H1 (cell line): ENCODE data around the gene INTS1. TPM values are rescaled to one million over a fixed set of nuclear protein-coding genes. Genes with fewer than 3 reads are reported as not detected.

Source experiments
- CTCF ChIA-PET: fragments of 300-600 bp; sonication (Branson Sonifier 250); formaldehyde crosslinking; loops from one replicate; lab custom pipeline; 2021; ENCODE audit not compliant: partially characterized antibody; lab: Charles Lee
- POLR2A ChIA-PET: fragments of 300-600 bp; sonication (Branson Sonifier 250); formaldehyde crosslinking; loops from one replicate; lab custom pipeline; 2021; ENCODE audit warnings: inconsistent platforms; ENCODE audit not compliant: partially characterized antibody; lab: Charles Lee
- DNase-seq, 2 experiments: peaks; one replicate each; pipeline versions ENCODE4 v3.0.0 to v3.0.0-alpha.2; 2010 to 2022; ENCODE audit warnings: low spot score in 2 of 2, low read depth in 1 of 2, mixed read lengths in 1 of 2
- FAIRE-seq: peaks from 2 replicates; lab custom pipeline; 2011; peaks lifted over from hg19 to GRCh38; lab: Jason Lieb, UNC
- H2AFZ ChIP-seq: 2 replicates; pipeline ENCODE4 v1.8.1; 2012; ENCODE audit warnings: low read length, inconsistent platforms
- H2AK5ac ChIP-seq: 2 replicates; pipeline ENCODE4 v1.6.1; 2013; ENCODE audit warnings: low read depth, low read length
- H2BK120ac ChIP-seq: replicated peaks from 2 replicates; pipeline ENCODE3; 2013; ENCODE audit warnings: low read depth, low read length, inconsistent platforms
- H2BK12ac ChIP-seq: 2 replicates; pipeline ENCODE4 v1.6.1; 2013; ENCODE audit warnings: low read depth, low read length
- H2BK15ac ChIP-seq: 2 replicates; pipeline ENCODE4 v1.6.1; 2013; ENCODE audit warnings: low read length
- H2BK20ac ChIP-seq: 2 replicates; pipeline ENCODE4 v1.6.1; 2013; ENCODE audit warnings: low read length
- H2BK5ac ChIP-seq: 2 replicates; pipeline ENCODE4 v1.6.1; 2013; ENCODE audit warnings: low read depth, low read length
- H3K14ac ChIP-seq: 2 replicates; pipeline ENCODE4 v1.6.1; 2013; ENCODE audit warnings: inconsistent platforms; ENCODE audit not compliant: insufficient read length
- H3K18ac ChIP-seq: 2 replicates; pipeline ENCODE4 v1.6.1; 2013; ENCODE audit warnings: low read length; ENCODE audit errors: extremely low read depth
- H3K23ac ChIP-seq: 2 replicates; pipeline ENCODE4 v1.6.1; 2013; ENCODE audit warnings: inconsistent platforms; ENCODE audit not compliant: insufficient read length
- H3K23me2 ChIP-seq: 2 replicates; pipeline ENCODE4 v1.6.1; 2013; ENCODE audit warnings: low read depth, low read length
- H3K27ac ChIP-seq: 2 replicates; pipeline ENCODE4 v1.6.1; 2011; ENCODE audit warnings: low read depth, low read length, inconsistent platforms
- H3K27me3 ChIP-seq, 4 experiments: replicated peaks in 1 of 4; 1 replicate in 1 of 4; 2 replicates in 3 of 4; pipeline versions ENCODE4 v1.6.1 to v1.8.1; 2011 to 2013; ENCODE audit warnings: low read length in 3 of 4, mild to moderate bottlenecking in 3 of 4, inconsistent platforms in 2 of 4, mixed read lengths in 2 of 4, moderate library complexity in 1 of 4; ENCODE audit not compliant: control insufficient read depth in 3 of 4, insufficient read depth in 3 of 4; ENCODE audit errors: extremely low read depth in 1 of 4
- H3K36me3 ChIP-seq, 4 experiments: 2 replicates each; pipeline versions ENCODE4 v1.6.1 to v1.8.1; 2011 to 2013; ENCODE audit warnings: mild to moderate bottlenecking in 4 of 4, low read length in 3 of 4, moderate library complexity in 2 of 4, control low read depth in 1 of 4, inconsistent platforms in 1 of 4; ENCODE audit not compliant: insufficient read depth in 4 of 4, control insufficient read depth in 2 of 4
- H3K4ac ChIP-seq: replicated peaks from 2 replicates; pipeline ENCODE3; 2013; ENCODE audit warnings: low read length, low read depth, mixed read lengths, inconsistent platforms; ENCODE audit not compliant: insufficient read length
- H3K4me1 ChIP-seq, 4 experiments: replicated peaks in 1 of 4; 1 replicate in 1 of 4; 2 replicates in 3 of 4; pipeline versions ENCODE4 v1.6.1 to v1.8.1; 2011 to 2013; ENCODE audit warnings: low read length in 3 of 4, inconsistent platforms in 2 of 4, mixed read lengths in 1 of 4; ENCODE audit not compliant: insufficient read depth in 4 of 4, control insufficient read depth in 3 of 4
- H3K4me2 ChIP-seq, 2 experiments: 2 replicates each; pipeline versions ENCODE4 v1.6.1 to v1.8.1; 2011 to 2013; ENCODE audit warnings: low read depth in 2 of 2, low read length in 2 of 2, control low read depth in 1 of 2, inconsistent platforms in 1 of 2, mild to moderate bottlenecking in 1 of 2; ENCODE audit not compliant: insufficient read depth in 1 of 2
- H3K4me3 ChIP-seq, 4 experiments: fragments of 200-600, 300-600 bp in 1 of 4; sonication (generic), shearing (Covaris generic), sonication (Bioruptor Twin) in 1 of 4; 2 replicates each; pipeline versions ENCODE4 v1.5.1 to v1.8.1; 2011 to 2016; ENCODE audit warnings: low read length in 4 of 4, low read depth in 3 of 4, control low read depth in 2 of 4, inconsistent platforms in 2 of 4, mild to moderate bottlenecking in 2 of 4, mixed read lengths in 1 of 4, moderate library complexity in 1 of 4; ENCODE audit not compliant: insufficient read depth in 2 of 4; ENCODE audit errors: extremely low read depth in 1 of 4
- H3K56ac ChIP-seq: replicated peaks from 2 replicates; pipeline ENCODE3; 2013; ENCODE audit warnings: low read depth, mild to moderate bottlenecking, mixed read lengths, low read length, inconsistent platforms; ENCODE audit not compliant: insufficient read length
- H3K79me1 ChIP-seq: 2 replicates; pipeline ENCODE4 v1.6.1; 2013; ENCODE audit warnings: low read depth, low read length, control low read depth
- H3K79me2 ChIP-seq, 2 experiments: 2 replicates each; pipeline versions ENCODE4 v1.6.1 to v1.8.1; 2012 to 2013; ENCODE audit warnings: low read length in 2 of 2, mild to moderate bottlenecking in 2 of 2, inconsistent platforms in 1 of 2; ENCODE audit not compliant: insufficient read depth in 2 of 2, control insufficient read depth in 1 of 2
- H3K9ac ChIP-seq, 4 experiments: replicated peaks in 1 of 4; 1 replicate in 1 of 4; 2 replicates in 3 of 4; pipeline versions ENCODE4 v1.6.1 to v1.8.1; 2011 to 2013; ENCODE audit warnings: low read depth in 3 of 4, low read length in 3 of 4, control low read depth in 2 of 4, mild to moderate bottlenecking in 2 of 4, moderate library complexity in 2 of 4, inconsistent platforms in 1 of 4; ENCODE audit errors: extremely low read depth in 1 of 4
- H3K9me3 ChIP-seq, 2 experiments: 2 replicates each; pipeline versions ENCODE4 v1.6.1 to v1.8.1; 2012 to 2013; ENCODE audit warnings: mild to moderate bottlenecking in 2 of 2, moderate library complexity in 2 of 2, control low read depth in 1 of 2, inconsistent platforms in 1 of 2, low read depth in 1 of 2, low read length in 1 of 2, mixed read lengths in 1 of 2; ENCODE audit not compliant: insufficient read depth in 2 of 2
- H4K20me1 ChIP-seq, 2 experiments: replicated peaks in 1 of 2; 2 replicates each; pipeline versions ENCODE3 to v1.8.1; 2011 to 2013; ENCODE audit warnings: inconsistent platforms in 2 of 2, low read length in 2 of 2, mild to moderate bottlenecking in 1 of 2; ENCODE audit not compliant: insufficient read depth in 2 of 2, control insufficient read depth in 1 of 2
- H4K5ac ChIP-seq: 2 replicates; pipeline ENCODE4 v1.6.1; 2013; ENCODE audit warnings: low read length, low read depth, mixed read lengths, inconsistent platforms; ENCODE audit not compliant: insufficient read length
- H4K8ac ChIP-seq: 2 replicates; pipeline ENCODE4 v1.8.0; 2013; ENCODE audit warnings: mild to moderate bottlenecking, moderate library complexity, low read length, inconsistent platforms; ENCODE audit not compliant: insufficient read depth; ENCODE audit errors: extremely low read depth
- H4K91ac ChIP-seq: replicated peaks from 2 replicates; pipeline ENCODE3; 2013; ENCODE audit warnings: low read length, mixed read lengths, inconsistent platforms; ENCODE audit not compliant: insufficient read length
- BACH1 ChIP-seq: IDR thresholded peaks from 2 replicates; pipeline ENCODE4 v1.6.1; 2012; ENCODE audit warnings: low read length, improper control_type of control experiment
- CREB1 ChIP-seq: IDR thresholded peaks from 2 replicates; pipeline ENCODE4 v1.6.1; 2012; ENCODE audit warnings: inconsistent platforms
- GABPA ChIP-seq: IDR thresholded peaks from 2 replicates; pipeline ENCODE4 v1.6.1; 2011; ENCODE audit warnings: mild to moderate bottlenecking, low read length, moderate library complexity, borderline replicate concordance; ENCODE audit not compliant: insufficient read depth
- HDAC6 ChIP-seq: IDR thresholded peaks from one replicate; pipeline ENCODE4 v1.7.1; 2012; ENCODE audit warnings: low read depth, mild to moderate bottlenecking, inconsistent platforms, low read length, moderate library complexity
- NANOG ChIP-seq: IDR thresholded peaks from 2 replicates; pipeline ENCODE4 v1.6.1; 2011; ENCODE audit warnings: low read length, low read depth, mild to moderate bottlenecking, inconsistent platforms; ENCODE audit not compliant: insufficient read depth, poor library complexity, severe bottlenecking
- WGBS, 2 experiments: shearing (Covaris generic) in 1 of 2; methylation state at CpG; one replicate each; pipeline versions ENCODE4 v1.1.6 to v1.1.7; 2013 to 2015; ENCODE audit warnings: low lambda C conversion rate in 2 of 2, mixed read lengths in 2 of 2, inconsistent platforms in 1 of 2, low coverage in 1 of 2, missing lambda C conversion rate in 1 of 2; ENCODE audit not compliant: insufficient replicate concordance in 2 of 2, insufficient coverage in 1 of 2, insufficient read length in 1 of 2; ENCODE audit errors: extremely low coverage in 1 of 2, missing lambda C conversion rate in 1 of 2; 5-methylcytosine and 5-hydroxymethylcytosine counted together
- polyA plus RNA-seq, 7 experiments: library from polyadenylated mRNA; depleted of rRNA in 3 of 7; stranded (reverse) in 5 of 7; unstranded in 2 of 7; fragments of >200 nt in 5 of 7; fragments of 200-250 nt in 2 of 7; gene quantifications; 1 replicate in 5 of 7; 2 replicates in 1 of 7; 4 replicates in 1 of 7; pipeline versions ENCODE4 v1.2.1 to v1.2.3, GENCODE V29; 2011 to 2013; ENCODE audit warnings: missing spikeins in 2 of 7, mixed read lengths in 2 of 7
- total RNA-seq: library from RNA; stranded (reverse); fragmentation: NEBNext Ultra II Directional; extraction: Animal tissue kit (Norgen Biotek cat#: 25700); gene quantifications from 2 replicates; pipeline ENCODE4 v1.2.1, GENCODE V29; 2021

The INTS1 gene
- total and polyA plus RNA-seq, 2 of the 8 experiments (the other 6 are each of a cell fraction or from before 2014, with no cell fraction given): 76.9 to 104 TPM

DNA sequence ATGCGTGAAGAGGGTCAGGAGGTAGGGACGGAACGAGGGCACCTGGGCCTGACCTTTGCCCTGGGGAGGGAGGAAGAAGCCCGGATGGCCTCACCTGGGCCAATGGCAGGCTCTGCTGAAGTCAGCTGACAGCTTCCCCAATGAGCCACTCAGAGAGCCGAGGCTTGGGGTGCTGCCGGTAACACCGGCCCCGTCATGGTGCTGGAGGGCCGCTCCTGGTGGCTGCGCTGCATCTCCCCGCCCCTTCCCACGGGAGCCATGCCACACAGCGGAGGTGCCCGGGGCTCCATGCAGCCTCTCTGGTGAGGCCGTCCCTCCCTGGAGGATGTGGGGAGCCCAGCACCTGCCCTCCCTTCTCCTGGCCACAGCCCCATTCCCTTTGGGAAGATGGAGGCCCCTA, 27.3 kb downstream of the INTS1 start:
- Histone ChIP-seq H4K5ac (no peak overlapping the region), H4K8ac (no peak overlapping the region), H2AK5ac (no peak overlapping the region), H3K9me3 (no peaks in the 10 kb centered on the region), H2BK15ac (no peak overlapping the region), H3K27me3 (no peaks in the 10 kb centered on the region), H4K20me1 (peaks cover 0 to 25% of the 10 kb centered on the region in 2 experiments), H3K23me2 (no peaks in the 10 kb centered on the region), H4K91ac (no peak overlapping the region), H2BK12ac (no peak overlapping the region), H3K4ac (no peak overlapping the region), H3K23ac (no peak overlapping the region), H3K4me2 (no peak overlapping the region), H3K14ac (no peak overlapping the region), H3K4me1 (no peaks in the 10 kb centered on the region; a peak in 1 of 7 replicates), H3K56ac (no peak overlapping the region), H3K4me3 (no peak overlapping the region), H3K9ac (no peak overlapping the region), H2AFZ (no peak overlapping the region), H3K27ac (no peak overlapping the region), H2BK120ac (no peak overlapping the region), H3K79me1 (no peaks in the 10 kb centered on the region; the same call in 1 of the 2 replicates), H2BK5ac (no peak overlapping the region), H3K18ac (no peak overlapping the region), H2BK20ac (no peak overlapping the region), H3K36me3 (peaks cover 13 to 77% (median 29%) of the 10 kb centered on the region in 4 experiments), H3K79me2 (no peaks in the 10 kb centered on the region)
- 90% methylated on average over 8 of the region's 15 CpGs; no CpG with 5 or more reads in 1 of the 2 experiments for WGBS, 2 experiments
- FAIRE-seq: no peak
- CTCF ChIA-PET: interaction anchor here (1.0 kb wide), 1 partner anchor 15 kb away, joined by 3 read pairs; no protein-coding TSS in a partner anchor
- DNase-seq: no peak
- TF ChIP-seq BACH1 (no peak), CREB1 (no peak), HDAC6 (no peak), GABPA (no peak), NANOG (no peak)
- POLR2A ChIA-PET: interaction anchor here (1.2 to 7.4 kb wide), 2 partner anchors 13 to 20 kb away, joined by 3 to 43 read pairs; no protein-coding TSS in a partner anchor
